Caco-2 (cell line): Measurements from ENCODE around the gene CD1E. TPM values are rescaled to one million over a fixed set of nuclear protein-coding genes. Genes with fewer than 3 reads are reported as not detected.

Experiments
- BruUV-seq: library from RNA; stranded (reverse); fragments of 400-500 nt; replicated peaks from 2 replicates; lab custom pipeline; 2021; lab: Mats Ljungman, UMichigan
- CTCF ChIA-PET: fragments of 300-600 bp; sonication (Branson Sonifier 250); formaldehyde crosslinking; loops from one replicate; lab custom pipeline; 2022; ENCODE audit warnings: antibody characterized with exemption; lab: Charles Lee
- POLR2A ChIA-PET: fragments of 300-600 bp; sonication (Branson Sonifier 250); formaldehyde crosslinking; loops from one replicate; lab custom pipeline; 2022; ENCODE audit warnings: antibody characterized with exemption; lab: Charles Lee
- DNase-seq, 2 experiments: peaks; one replicate each; pipeline versions ENCODE4 v3.0.0 to v3.0.0-alpha.2; 2020 to 2022
- H3K27me3 ChIP-seq: replicated peaks from 2 replicates; pipeline ENCODE4 v1.6.0; 2011; ENCODE audit warnings: low read length; ENCODE audit not compliant: control insufficient read depth, insufficient read depth
- H3K36me3 ChIP-seq: 2 replicates; pipeline ENCODE4 v1.5.1; 2011; ENCODE audit warnings: low read length; ENCODE audit not compliant: control insufficient read depth, insufficient read depth
- H3K4me1 ChIP-seq: fragments of 250-450 bp; sonication (Bioruptor Pico); 2 replicates; pipeline ENCODE4 v1.5.1; 2020; ENCODE audit warnings: mild to moderate bottlenecking
- H3K4me3 ChIP-seq: 2 replicates; pipeline ENCODE4 v1.5.1; 2011; ENCODE audit warnings: low read depth, mild to moderate bottlenecking, control low read depth, low read length
- H3K9me3 ChIP-seq: fragments of 250-450 bp; sonication (Bioruptor Pico); 2 replicates; pipeline ENCODE4 v1.5.1; 2020; ENCODE audit warnings: mild to moderate bottlenecking, moderate library complexity
- H3K27ac Mint-ChIP-seq: one replicate; pipeline ENCODE4 v1.8.0; 2022; ENCODE audit warnings: mixed read lengths; ENCODE audit not compliant: unreplicated experiment
- H3K27me3 Mint-ChIP-seq: one replicate; pipeline ENCODE4 v1.8.0; 2022; ENCODE audit warnings: mixed read lengths; ENCODE audit not compliant: insufficient read depth, unreplicated experiment
- H3K36me3 Mint-ChIP-seq: one replicate; pipeline ENCODE4 v1.8.0; 2022; ENCODE audit warnings: mild to moderate bottlenecking, mixed read lengths; ENCODE audit not compliant: insufficient read depth, unreplicated experiment
- H3K4me1 Mint-ChIP-seq: one replicate; pipeline ENCODE4 v1.8.0; 2022; ENCODE audit warnings: low read depth, mixed read lengths; ENCODE audit not compliant: unreplicated experiment
- H3K4me3 Mint-ChIP-seq: one replicate; pipeline ENCODE4 v1.8.0; 2022; ENCODE audit warnings: mild to moderate bottlenecking, moderate library complexity, mixed read lengths; ENCODE audit not compliant: unreplicated experiment
- H3K9me3 Mint-ChIP-seq: one replicate; pipeline ENCODE4 v1.8.0; 2022; ENCODE audit warnings: mixed read lengths; ENCODE audit not compliant: unreplicated experiment
- CTCF ChIP-seq, 2 experiments: fragments of 200-600 bp in 1 of 2; IDR thresholded peaks; 1 replicate in 1 of 2; 2 replicates in 1 of 2; pipeline versions ENCODE4 v1.5.1 to v1.8.0; 2011 to 2022; ENCODE audit warnings: antibody characterized with exemption in 1 of 2, control low read depth in 1 of 2, inconsistent platforms in 1 of 2, low read depth in 1 of 2, low read length in 1 of 2, mild to moderate bottlenecking in 1 of 2, moderate library complexity in 1 of 2; ENCODE audit not compliant: insufficient read depth in 1 of 2, severe bottlenecking in 1 of 2, unreplicated experiment in 1 of 2
- intact Hi-C: fragments of 100-400 bp; cut with micrococcal nuclease; formaldehyde crosslinking; loops from one replicate; pipeline ENCODE4 v1.10.0; 2022; ENCODE audit not compliant: unreplicated experiment
- total RNA-seq: library from RNA; stranded (reverse); gene quantifications from 2 replicates; pipeline ENCODE4 v1.2.3, GENCODE V29; 2022

CD1E gene
- total RNA-seq, 1 experiment from 2014 or later, result not detected

GRCh38 chr1:158354255-158354654, 561 bp downstream of the CD1E start:
- Mint-ChIP-seq H3K36me3 (no peaks in the 10 kb centered on the region), H3K4me1 (no peaks in the 10 kb centered on the region), H3K9me3 (no peaks in the 10 kb centered on the region), H3K27me3 (peaks cover 16% of the 10 kb centered on the region), H3K27ac (no peak overlapping the region), H3K4me3 (no peak overlapping the region)
- no TSS peak for BruUV-seq
- no peak for DNase-seq
- no peaks in the 10 kb centered on the region for H3K4me1 ChIP-seq
- H3K9me3 ChIP-seq, result no peaks in the 10 kb centered on the region
- ChIA-PET POLR2A (no interaction called here), CTCF (no interaction called here)
- no peaks in the 10 kb centered on the region for H3K36me3 ChIP-seq
- no peak for TF ChIP-seq CTCF (IDR thresholded peaks at IDR 0.05; ENCODE audit: insufficient read depth in 1 of 2, low read depth in 1 of 2, low read length in 1 of 2, severe bottlenecking in 1 of 2, unreplicated experiment in 1 of 2)
- intact Hi-C loops, result no loop called here
- H3K27me3 ChIP-seq, result no peaks in the 10 kb centered on the region
- H3K4me3 ChIP-seq, result no peak overlapping the region

GRCh38 chr1:158355773-158356285, 2.1 kb downstream of the CD1E start:
- Mint-ChIP-seq H3K27ac (no peak overlapping the region), H3K36me3 (no peaks in the 10 kb centered on the region), H3K9me3 (no peaks in the 10 kb centered on the region), H3K4me3 (no peak overlapping the region), H3K27me3 (peaks cover 16% of the 10 kb centered on the region), H3K4me1 (no peaks in the 10 kb centered on the region)
- no peak overlapping the region for H3K4me3 ChIP-seq
- TF ChIP-seq CTCF (IDR thresholded peaks at IDR 0.05; ENCODE audit: insufficient read depth in 1 of 2, low read depth in 1 of 2, low read length in 1 of 2, severe bottlenecking in 1 of 2, unreplicated experiment in 1 of 2), result no peak
- POLR2A ChIA-PET, result no interaction called here
- no peaks in the 10 kb centered on the region for H3K36me3 ChIP-seq
- intact Hi-C loops, result no loop called here
- no peaks in the 10 kb centered on the region for H3K4me1 ChIP-seq
- BruUV-seq, result no TSS peak
- no peaks in the 10 kb centered on the region for H3K9me3 ChIP-seq
- no peaks in the 10 kb centered on the region for H3K27me3 ChIP-seq
- no peak for DNase-seq
- CTCF ChIA-PET, result no interaction called here

GRCh38 chr1:158356616-158357015, 2.9 kb downstream of the CD1E start:
- H3K27me3 ChIP-seq, result no peaks in the 10 kb centered on the region
- no peaks in the 10 kb centered on the region for H3K36me3 ChIP-seq
- intact Hi-C loops, result no loop called here
- Mint-ChIP-seq H3K4me3 (no peak overlapping the region), H3K36me3 (no peaks in the 10 kb centered on the region), H3K9me3 (no peaks in the 10 kb centered on the region), H3K27ac (no peak overlapping the region), H3K27me3 (peaks cover 16% of the 10 kb centered on the region), H3K4me1 (no peaks in the 10 kb centered on the region)
- no peak for TF ChIP-seq CTCF (IDR thresholded peaks at IDR 0.05; ENCODE audit: insufficient read depth in 1 of 2, low read depth in 1 of 2, low read length in 1 of 2, severe bottlenecking in 1 of 2, unreplicated experiment in 1 of 2)
- no peaks in the 10 kb centered on the region for H3K4me1 ChIP-seq
- H3K9me3 ChIP-seq, result no peaks in the 10 kb centered on the region
- no TSS peak for BruUV-seq
- DNase-seq, result no peak
- no peak overlapping the region for H3K4me3 ChIP-seq
- CTCF ChIA-PET, result no interaction called here
- POLR2A ChIA-PET, result no interaction called here
